GM21737 (cell line): Measurements from ENCODE around the gene GDF15.
"Not testable (repeated sequence)": the region's sequence is repeated elsewhere in the genome, so short reads cannot be mapped to it uniquely, and the experiment has no call there.

Experiments
- ATAC-seq: cut with Tn5 transposase; IDR thresholded peaks from one replicate; pipeline ENCODE4 v1.9.1; 2021; ENCODE audit warnings: mild to moderate bottlenecking, moderate library complexity; ENCODE audit not compliant: unreplicated experiment

GDF15 gene

DNA sequence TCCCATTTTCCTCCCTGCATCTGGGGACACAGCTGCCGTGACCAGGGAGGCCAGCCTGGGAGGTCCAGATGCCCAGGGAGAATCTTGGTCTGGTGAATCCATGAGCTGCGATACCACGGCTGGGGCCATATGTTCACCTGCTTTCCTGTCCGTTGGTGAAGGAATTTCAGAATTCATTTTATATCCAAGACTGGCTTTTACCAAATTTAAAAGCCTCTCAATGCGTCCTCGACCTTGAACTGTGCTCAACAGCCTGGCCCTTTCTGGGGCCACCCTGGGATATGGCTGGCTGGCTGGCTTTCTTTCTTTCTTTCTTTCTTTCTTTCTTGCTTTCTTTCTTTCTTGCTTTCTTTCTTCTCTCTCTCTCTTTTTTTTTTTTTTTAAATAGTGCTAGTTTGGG is 22.2 kb upstream of the GDF15 start:
- no peak for ATAC-seq

DNA sequence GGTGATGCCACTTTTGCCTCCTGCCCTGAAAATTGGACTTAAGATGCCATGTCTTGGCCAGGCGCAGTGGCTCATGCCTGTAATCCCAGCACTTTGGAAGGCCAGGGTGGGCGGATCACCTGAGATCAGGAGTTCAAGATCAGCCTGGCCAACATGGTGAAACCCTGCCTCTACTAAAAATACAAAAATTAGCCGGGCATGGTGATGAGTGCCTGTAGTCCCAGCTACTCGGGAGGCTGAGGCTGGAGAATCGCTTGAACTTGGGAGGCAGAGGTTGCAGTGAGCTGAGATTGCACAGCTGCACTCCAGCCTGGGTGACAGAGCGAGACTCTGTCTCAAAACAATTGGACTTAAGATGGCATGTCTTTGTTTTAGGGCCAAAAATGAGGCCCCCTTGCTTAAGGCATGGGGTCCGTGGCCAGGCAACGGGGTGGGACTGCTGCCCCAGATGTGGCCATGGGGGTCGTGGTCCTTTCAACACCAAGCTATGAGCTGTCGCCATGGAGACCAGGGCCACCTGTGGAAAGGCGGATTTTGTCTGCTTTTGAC is 21.6 kb upstream of the GDF15 start:
- ATAC-seq = not testable (repeated sequence)

DNA sequence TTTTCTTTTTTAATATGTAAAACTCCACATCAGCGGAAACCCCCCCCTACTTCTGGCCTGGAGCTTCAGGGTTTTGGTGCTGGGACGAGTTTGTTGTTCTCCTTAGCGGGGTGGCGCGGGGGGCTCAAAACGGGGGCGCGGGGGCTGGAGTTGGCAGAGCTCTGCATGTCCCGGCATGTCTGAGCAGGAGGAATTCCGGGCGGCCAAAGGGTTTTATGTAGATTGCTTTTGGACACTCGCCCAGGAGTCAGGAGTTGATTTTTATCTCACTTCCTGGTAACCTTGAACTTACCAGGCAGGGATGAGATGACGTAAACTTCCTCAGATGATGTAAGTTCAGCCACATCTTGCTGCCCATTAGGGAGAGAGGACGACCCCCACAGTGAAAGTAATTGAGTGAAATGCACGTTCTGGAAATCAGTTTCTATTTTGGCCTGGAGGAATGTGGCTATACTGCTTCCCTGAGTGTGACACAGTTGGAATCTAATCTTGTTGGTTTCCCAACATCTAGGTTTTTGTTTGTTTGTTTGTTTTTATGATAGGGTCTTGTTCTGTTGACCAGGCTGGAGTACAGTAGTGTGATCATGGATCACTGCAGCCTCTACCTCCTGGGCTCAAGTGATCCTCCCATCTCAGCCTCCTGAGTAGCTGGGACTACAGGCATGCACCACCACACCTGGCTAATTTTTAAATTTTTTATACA is 21.0 kb upstream of the GDF15 start:
- ATAC-seq = no peak

DNA sequence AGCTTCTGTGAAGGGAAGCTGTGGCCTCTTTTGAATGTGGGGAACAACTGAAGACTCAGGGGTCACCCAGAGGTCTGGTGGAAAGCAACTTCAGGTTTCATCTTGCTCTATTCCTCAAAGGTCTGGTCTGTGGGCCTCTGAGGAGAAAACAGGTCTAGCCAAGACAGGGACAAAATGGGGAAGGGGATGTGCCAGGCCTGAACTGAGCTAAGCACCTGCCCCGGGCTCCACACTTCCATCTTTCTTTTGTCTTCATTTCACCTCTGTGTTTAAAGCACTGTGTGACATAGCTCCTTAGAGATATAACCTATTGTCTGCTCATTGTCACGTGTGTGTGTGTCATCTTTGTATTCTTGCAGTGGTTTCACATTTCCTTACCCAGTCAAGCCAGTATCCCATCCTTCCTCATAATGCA is 19.9 kb upstream of the GDF15 start:
- no peak for ATAC-seq

DNA sequence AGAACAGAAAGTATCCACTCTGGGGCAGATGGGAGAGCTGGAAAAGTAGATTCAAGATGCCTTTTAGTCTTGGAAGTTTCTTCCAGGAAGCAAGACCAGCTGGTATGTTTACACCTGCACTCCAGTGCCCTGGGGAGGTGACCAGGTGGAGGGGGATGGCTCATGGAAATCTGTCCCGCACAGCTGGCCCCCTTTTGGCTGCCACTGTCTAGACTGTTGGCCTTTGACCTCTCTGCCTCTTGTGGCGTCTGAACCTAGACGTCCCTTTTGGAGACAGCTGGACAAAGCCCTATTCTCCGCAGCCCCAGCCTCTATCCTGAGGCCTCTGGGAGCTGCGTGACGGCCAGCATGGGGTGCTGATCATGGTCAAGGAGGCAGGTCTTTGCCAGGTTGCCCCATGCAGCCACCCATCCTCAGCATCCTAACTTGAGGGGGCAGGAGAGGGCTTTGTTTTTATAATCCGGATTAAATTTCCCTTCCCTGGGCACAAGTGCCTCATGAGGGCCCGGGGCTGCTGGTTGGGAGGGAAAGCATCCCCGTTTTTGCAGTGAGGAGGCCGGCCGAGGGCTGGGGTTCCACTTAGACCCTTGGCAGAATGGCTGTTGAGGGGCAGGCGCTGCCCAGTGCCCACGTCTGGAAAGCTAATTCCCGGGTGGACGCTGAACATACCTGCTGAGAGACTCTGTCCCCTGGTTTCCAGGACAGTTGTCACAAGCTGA is 17.3 kb upstream of the GDF15 start:
- no peak for ATAC-seq

DNA sequence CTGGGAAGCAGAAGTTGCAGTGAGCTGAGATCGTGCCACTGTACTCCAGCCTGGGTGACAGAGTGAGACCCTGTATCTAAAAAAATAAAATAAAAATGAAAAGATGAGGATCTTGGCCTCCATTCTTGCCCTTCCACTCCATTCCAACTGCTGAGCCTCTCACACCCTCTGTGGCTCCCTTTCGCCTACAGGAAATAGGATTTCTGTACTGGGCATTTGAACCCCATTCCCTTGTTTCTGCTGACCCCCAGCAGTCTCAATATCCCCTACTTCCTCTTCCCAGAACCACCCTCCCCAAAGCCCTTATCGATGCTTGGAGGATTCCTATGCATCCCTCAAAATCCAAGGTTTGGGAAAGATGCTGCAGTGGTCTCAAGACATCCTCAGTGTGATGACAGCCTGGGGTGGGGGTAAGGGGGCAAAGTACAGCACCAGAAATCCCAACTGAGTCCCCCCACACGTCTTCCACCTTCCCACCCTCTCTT is 12.5 kb upstream of the GDF15 start:
- ATAC-seq = no peak

DNA sequence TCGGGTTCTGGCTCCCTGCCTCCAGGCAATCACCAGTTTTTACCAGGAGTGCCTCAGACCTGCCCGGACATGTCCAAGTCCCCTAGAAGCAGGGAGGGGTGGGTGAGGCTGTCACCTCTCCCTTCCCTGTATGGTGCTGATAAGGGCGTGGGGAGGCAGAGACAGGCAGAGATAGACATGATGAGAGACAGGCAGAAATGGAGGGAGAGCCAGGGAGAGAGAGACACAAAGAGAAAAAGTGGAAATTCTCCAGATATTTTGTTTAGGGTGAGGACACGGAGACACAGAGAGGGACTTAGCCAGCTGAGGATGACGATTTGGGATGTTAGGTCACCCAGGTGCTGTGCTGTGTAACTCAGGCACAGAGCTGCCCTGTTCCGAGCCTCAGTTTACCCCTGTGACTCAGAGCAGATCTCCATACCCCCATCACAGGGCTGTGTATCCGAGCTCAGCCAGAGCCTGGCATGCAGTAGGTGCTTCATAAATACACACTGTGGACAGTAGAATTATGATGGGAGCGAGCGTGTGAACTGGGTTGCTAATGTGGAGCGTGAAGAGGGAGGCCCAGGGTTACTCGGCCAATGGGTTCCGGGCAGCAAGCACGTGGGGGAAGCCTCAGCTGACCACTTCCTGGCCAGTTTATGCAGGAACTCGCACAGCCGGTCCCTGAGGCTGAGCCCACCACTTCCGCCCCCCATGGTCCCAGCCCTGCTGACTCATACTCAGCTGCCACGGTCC is 11.9 kb upstream of the GDF15 start:
- ATAC-seq = peak; percentile 74

DNA sequence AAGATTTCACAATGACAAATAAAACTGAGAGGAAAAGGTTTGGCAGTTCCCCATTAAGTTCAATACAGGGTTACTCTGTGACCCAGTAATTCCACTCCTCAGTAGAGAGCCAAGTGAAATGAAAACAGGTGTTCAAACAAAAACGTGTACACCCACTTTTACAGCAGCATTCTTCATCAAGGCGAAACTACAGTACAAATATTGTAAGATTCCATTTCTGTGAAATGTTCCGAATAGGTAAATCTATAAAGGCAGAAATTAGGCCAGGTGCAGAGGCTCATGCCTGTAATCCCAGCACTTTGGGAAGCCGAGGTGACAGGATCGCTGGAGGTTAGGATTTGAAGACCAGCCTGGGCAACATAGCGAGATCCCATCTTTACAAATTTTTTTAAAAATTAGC is 8.9 kb upstream of the GDF15 start:
- ATAC-seq = no peak

DNA sequence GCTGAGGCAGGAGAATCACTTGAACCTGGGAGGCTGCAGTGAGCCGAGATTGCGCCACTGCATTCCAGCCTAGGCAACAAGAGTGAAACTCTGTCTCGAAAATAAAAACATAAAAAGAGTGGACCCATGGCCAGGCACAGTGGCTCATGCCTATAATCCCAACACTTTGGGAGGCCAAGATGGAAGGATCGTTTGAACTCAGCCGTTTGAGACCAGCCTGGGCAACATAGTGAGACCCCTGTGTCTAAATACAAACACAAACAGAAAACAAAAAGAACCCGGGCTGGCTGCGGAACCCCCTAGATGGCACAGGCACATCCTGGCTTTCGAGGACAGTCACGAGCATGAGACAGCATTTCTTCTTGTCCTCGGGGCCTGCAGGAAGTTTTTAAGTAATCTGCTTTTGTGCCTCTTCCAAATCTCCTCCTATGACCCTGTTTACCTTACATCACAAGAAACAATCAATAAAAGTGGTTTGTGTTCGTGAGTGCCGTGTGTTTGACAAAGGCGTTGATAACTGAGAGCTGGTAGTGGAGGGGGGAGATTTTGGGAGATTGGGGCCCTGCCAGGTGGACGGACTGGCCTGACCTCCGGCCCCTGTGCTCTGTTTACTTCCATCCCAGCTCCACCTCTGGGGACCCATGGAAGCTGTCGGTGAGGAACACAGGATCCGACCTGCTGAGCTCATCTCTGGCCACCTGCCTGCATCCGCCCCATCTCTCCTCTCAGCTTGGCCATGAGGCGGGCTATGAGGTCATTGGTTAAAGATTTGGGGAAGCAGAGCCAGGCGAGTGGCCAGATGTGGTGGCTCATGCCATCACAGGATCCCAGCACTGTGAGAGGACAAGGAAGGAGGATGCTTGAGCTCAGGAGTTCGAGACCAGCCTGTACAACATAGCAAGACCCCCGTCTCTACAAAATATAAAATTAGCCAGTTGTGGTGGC is 5.9 kb upstream of the GDF15 start:
- no peak for ATAC-seq

DNA sequence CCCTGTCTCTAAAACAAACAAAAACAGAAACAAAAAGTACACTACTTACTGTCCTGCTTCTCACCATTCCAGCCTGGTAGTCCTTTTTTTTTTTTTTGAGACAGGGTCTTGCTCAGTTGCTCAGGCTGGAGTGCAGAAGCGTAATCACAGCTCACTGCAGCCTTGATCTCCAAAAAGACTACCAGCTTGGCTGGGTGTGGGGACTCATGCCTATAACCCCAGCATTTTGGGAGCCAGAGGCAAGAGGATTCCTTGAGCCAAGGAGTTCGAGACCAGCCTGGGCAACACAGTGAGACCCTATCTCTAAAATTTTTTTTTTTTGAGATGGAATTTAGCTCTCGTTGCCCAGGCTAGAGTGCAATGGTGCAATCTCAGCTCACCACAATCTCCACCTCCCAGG is 5.1 kb upstream of the GDF15 start:
- no peak for ATAC-seq

DNA sequence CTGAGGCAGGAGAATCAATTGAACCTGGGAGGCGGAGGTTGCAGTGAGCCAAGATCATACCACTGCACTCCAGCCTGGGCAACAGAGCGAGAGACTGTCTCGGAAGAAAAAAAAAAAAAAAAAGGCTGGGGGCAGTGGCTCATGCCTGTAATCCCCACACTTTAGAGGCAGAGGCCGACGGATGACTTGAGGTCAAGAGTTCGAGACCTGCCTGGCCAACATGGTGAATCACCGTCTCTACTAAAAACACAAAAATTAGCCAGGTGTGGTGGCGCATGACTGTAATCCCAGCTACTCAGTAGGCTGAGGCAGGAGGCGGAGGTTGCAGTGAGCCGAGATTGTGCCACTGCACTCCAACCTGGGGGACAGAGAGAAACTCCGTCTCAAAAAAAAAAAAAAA is 2.3 kb upstream of the GDF15 start:
- ATAC-seq = not testable (repeated sequence)

DNA sequence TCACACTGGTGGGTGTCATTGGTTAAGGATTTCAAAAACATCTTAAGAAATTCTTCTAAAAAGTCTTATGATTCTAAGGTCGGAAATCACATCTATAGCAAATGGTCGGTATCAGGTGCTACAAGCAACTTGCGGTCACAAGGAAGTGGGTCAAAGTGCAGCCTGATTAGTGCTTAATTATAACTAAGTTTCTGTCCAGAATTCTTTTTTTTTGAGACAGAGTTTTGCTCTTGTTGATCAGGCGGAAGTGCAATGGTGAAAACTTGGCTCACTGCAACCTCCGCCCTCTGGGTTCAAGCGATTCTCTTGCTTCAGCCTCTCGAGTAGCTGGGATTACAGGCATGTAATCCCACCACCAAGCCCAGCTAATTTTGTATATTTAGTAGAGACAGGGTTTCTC is 1.2 kb upstream of the GDF15 start:
- no peak for ATAC-seq

DNA sequence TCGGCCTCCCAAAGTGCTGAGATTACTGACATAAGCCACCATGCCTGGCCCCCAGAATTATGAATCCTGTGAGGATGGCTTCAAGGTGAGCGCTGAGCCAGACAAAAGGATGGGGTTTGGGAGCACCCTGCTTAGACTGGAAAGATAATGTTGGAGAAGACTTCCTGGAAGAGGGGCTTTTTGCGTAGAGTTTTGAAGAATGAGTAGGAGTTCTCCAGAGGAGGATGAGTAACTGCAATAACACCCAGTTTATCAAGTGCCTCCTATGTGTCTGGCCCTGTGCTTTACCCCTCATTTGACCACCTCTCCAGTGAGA is 641 bp upstream of the GDF15 start:
- no peak for ATAC-seq

DNA sequence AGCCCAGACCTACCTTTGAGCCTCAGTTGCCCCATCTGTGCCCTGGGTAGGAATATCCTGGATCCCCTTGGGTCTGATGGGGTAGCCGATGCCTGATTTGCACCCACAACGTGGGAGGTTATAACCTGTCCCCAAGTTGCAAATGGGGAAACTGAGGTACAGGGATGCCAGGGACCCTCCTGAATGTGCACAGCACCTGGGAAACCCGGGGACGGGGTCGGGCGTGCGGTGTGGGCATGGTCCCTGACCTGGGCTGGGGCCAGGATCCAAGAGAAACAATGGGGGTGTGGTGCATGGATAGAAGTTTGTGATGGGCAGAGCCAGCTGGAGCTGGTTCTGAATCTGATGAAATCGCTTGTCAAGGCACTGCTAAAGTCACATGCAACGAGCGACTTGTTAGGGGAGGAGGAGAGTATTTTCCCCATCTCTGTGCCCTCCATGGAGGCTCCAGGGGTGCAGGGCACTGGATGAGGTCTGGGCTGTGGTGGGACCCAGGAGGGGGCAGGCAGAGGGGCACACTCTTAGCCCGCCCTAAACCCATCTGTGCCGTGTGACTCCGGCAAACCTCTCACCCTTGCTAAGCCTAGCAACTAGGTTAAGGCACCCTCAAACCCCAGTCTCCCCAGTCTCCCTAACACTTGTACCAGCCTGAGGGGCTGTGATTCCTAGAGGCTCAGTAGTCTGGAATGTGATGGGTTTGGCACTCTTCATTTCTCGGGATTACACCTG is 749 bp downstream of the GDF15 start:
- ATAC-seq = no peak

DNA sequence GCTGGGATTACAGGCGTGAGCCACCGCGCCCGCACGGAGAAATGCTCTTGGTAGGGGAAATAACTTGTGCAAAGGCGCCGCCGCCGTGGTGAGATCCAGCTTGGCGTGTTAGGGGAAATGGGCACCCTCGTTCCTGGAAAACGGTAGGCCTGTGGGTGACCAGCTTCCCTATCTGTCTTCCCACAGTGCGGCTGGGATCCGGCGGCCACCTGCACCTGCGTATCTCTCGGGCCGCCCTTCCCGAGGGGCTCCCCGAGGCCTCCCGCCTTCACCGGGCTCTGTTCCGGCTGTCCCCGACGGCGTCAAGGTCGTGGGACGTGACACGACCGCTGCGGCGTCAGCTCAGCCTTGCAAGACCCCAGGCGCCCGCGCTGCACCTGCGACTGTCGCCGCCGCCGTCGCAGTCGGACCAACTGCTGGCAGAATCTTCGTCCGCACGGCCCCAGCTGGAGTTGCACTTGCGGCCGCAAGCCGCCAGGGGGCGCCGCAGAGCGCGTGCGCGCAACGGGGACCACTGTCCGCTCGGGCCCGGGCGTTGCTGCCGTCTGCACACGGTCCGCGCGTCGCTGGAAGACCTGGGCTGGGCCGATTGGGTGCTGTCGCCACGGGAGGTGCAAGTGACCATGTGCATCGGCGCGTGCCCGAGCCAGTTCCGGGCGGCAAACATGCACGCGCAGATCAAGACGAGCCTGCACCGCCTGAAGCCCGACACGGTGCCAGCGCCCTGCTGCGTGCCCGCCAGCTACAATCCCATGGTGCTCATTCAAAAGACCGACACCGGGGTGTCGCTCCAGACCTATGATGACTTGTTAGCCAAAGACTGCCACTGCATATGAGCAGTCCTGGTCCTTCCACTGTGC is 2.4 kb downstream of the GDF15 start:
- ATAC-seq = peak; percentile 77

DNA sequence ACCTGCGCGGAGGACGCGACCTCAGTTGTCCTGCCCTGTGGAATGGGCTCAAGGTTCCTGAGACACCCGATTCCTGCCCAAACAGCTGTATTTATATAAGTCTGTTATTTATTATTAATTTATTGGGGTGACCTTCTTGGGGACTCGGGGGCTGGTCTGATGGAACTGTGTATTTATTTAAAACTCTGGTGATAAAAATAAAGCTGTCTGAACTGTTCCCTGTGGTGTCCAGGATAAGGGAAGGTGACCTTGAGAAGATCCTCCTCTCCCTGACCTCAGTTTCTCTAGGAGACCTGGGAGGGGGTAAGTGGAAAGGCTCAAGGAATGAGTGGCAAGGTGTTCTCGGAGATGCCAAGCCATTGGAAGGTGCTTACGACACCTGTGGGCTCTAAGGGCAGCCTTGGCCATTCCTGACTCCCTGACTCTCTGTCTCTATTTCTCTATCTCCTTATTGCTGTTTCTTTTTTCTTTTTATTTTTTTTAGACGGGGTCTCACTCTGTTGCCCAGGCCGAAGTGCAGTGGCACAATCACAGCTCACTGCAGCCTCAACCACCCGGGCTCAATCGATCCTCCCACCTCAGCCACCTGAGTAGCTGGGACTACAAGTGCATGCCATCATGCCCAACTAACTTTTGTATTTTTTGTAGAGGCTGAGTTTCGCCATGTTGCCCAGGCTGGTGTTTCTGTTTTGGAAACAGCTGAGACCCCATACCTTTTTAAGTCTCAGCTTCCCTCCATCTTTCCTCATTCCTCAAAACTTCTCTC is 3.2 kb downstream of the GDF15 start:
- ATAC-seq = no peak

DNA sequence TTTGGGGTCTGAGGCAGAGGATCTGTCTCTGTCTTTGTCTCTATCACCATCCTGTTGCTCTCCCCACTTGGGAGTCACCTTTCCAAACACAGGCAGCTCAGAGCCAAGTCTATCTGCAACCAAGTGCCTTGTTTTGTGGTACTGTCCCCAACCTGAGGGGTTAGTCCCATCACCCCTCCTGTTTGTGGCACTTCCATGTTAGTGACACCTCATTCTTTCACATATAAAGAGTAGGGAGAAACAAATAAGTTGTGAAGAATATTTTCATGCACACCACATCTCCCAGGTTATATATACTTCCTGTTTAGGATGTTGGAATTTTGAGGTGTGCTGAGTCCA is 3.7 kb downstream of the GDF15 start:
- no peak for ATAC-seq
